Epithelial cell of proximal tubule (primary cell): ENCODE measurements around the gene LDAH. TPM values are rescaled to one million over a fixed set of nuclear protein-coding genes. Genes with fewer than 3 reads are reported as not detected.
"Not testable (repeated sequence)": the region's sequence is repeated elsewhere in the genome, so short reads cannot be mapped to it uniquely, and the experiment has no call there.

Experiments
- DNase-seq: peaks from one replicate; pipeline ENCODE4 v3.0.0-alpha.2; 2011; ENCODE audit warnings: low read depth
- H3K4me3 ChIP-seq: 2 replicates; pipeline ENCODE4 v1.5.1; 2011; ENCODE audit warnings: low read depth, mild to moderate bottlenecking, low read length
- total RNA-seq: library from RNA; depleted of rRNA; stranded (reverse); fragments of >200 nt; gene quantifications from 2 replicates; pipeline ENCODE4 v1.2.3, GENCODE V29; 2015
- TF ChIP-seq, protein P1 (sequence below): conservative IDR thresholded peaks from 2 replicates; pipeline ENCODE4 v1.5.1; 2012; ENCODE audit warnings: low read depth, mild to moderate bottlenecking, low read length

LDAH gene
- total RNA-seq, 1 donor from 2014 or later, result 16.5 TPM

DNA sequence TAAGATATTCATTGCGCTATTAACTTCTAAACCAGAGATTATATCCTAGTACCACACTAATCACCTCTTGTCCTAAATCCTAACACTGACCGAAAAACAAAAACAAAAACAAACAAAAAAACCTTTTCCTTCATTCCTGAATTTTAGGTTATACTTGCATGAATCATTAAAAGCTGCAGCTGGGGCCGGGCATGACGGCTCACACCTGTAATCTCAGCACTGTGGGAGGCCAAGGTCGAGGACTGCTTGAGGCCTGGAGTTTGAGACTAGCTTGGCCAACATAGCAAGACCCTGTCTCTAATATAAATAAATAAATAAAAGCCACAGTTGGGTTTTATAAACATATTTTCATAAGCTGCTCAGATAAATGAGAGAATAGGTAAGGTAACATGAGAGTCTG is 96.0 kb downstream of the LDAH start:
- H3K4me3 ChIP-seq, result no peak overlapping the region
- TF ChIP-seq, protein P1, sequence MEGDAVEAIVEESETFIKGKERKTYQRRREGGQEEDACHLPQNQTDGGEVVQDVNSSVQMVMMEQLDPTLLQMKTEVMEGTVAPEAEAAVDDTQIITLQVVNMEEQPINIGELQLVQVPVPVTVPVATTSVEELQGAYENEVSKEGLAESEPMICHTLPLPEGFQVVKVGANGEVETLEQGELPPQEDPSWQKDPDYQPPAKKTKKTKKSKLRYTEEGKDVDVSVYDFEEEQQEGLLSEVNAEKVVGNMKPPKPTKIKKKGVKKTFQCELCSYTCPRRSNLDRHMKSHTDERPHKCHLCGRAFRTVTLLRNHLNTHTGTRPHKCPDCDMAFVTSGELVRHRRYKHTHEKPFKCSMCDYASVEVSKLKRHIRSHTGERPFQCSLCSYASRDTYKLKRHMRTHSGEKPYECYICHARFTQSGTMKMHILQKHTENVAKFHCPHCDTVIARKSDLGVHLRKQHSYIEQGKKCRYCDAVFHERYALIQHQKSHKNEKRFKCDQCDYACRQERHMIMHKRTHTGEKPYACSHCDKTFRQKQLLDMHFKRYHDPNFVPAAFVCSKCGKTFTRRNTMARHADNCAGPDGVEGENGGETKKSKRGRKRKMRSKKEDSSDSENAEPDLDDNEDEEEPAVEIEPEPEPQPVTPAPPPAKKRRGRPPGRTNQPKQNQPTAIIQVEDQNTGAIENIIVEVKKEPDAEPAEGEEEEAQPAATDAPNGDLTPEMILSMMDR, result no peak
- no peak for DNase-seq

DNA sequence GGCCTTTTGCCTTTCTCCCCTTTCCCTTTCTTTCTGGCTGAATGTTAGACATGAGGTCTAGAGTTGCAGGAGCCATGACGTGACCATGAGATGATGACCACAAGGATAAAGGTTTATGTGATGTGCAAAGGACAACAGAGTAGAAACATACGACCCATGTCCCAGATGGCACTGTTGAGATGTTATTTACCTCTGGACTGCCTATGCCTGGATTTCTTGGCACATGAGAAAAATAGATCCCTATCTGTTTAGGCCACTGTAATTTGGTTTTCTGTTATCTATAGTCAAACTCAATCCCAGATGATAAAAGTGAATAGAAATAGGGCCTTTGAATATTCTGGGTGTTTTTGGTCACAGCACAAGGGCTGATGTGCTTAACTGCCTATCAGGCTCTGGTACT is 97.1 kb downstream of the LDAH start:
- H3K4me3 ChIP-seq, result no peak overlapping the region
- no peak for DNase-seq
- TF ChIP-seq, protein P1, result no peak

DNA sequence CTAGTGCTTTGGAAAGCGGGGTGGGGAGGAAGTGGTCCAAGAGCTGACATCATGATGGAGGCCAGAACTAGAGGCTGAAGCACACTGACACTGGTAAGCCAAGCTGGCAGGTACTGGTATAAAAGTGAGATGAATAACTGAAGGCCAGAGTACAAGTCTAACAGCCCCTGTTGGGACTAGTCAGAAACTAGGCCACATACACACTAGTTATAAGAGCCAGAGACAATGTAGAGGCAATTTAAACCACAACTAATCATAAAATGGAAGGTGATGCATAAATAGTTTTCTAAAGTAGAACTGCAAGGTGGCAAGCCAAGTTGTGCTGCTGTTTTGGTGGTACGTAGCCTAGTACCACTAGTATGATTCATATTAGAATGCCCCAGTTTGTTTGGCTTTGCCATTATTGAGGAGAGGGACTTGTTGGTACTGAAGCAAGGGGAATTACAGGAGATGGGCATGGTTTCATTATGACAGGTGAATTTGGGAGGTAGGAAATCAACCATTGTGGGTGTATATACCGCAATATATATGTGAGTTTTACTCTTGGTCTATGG is 98.3 kb downstream of the LDAH start:
- H3K4me3 ChIP-seq, result no peak overlapping the region
- TF ChIP-seq, protein P1, result no peak
- DNase-seq, result no peak

GRCh38 chr2:20723543-20723942 is 99.4 kb downstream of the LDAH start:
- DNase-seq, result no peak
- TF ChIP-seq, protein P1, result no peak

GRCh38 chr2:20722592-20723240 is 100.2 kb downstream of the LDAH start:
- no peak for DNase-seq
- no peak overlapping the region for H3K4me3 ChIP-seq
- TF ChIP-seq, protein P1, result no peak

More at GRCh38 chr2:20723543-20723942, 99.4 kb downstream of the LDAH start:
- H3K4me3 ChIP-seq, result no peak overlapping the region

GRCh38 chr2:20717641-20718040 is 105.3 kb downstream of the LDAH start:
- H3K4me3 ChIP-seq, result no peak overlapping the region
- TF ChIP-seq, protein P1, result no peak
- no peak for DNase-seq

DNA sequence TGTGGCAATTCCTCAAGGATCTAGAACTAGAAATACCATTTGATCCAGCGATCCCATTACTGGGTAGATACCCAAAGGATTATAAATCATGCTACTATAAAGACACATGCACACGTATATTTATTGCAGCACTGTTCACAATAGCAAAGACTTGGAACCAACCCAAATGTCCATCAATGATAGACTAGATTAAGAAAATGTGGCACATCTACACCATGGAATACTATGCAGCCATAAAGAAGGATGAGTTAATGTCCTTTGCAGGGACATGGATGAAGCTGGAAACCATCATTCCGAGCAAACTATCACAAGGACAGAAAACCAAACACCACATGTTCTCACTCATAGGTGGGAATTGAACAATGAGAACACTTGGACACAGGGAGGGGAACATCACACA is 106.7 kb downstream of the LDAH start:
- not testable (repeated sequence) for H3K4me3 ChIP-seq, DNase-seq

GRCh38 chr2:20714412-20714811 is 108.5 kb downstream of the LDAH start:
- DNase-seq, H3K4me3 ChIP-seq: not testable (repeated sequence)

DNA sequence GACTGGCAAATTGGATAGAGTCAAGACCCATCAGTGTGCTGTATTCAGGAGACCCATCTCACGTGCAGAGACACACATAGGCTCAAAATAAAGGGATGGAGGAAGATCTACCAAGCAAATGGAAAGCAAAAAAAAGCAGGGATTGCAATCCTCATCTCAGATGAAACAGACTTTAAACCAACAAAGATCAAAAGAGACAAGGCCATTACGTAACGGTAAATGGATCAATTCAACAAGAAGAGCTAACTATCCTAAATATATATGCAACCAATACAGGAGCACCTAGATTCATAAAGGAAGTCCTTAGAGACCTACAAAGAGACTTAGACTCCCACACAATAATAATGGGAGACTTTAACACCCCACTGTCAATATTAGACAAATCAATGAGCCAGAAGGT is 109.3 kb downstream of the LDAH start:
- not testable (repeated sequence) for H3K4me3 ChIP-seq, DNase-seq

DNA sequence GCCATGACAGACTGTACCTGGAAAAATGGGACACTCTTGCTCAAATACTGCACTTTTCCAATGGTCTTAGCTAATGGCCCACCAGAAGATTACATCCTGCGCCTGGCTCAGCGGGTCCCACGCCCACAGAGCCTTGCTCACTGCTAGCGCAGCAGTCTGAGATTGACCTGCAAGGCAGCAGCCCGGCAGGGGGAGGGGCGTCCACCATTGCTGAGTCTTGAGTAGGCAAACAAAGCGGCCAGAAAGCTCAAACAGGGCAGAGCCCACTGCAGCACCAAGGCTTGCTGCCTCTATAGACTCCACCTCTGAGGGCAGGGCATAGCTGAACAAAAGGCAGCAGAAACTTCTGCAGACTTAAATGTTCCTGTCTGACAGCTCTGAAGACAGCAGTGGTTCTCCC is 111.3 kb downstream of the LDAH start:
- H3K4me3 ChIP-seq, DNase-seq: not testable (repeated sequence)
